Psoas muscle (tissue), 8 donors: ENCODE measurements around the gene DAO. TPM values are rescaled to one million over a fixed set of nuclear protein-coding genes. Genes with fewer than 3 reads are reported as not detected.

Experiments
- ATAC-seq, 4 donors: fragments of 200-7000 bp; cut with Tn5 transposase; one replicate each; pipeline ENCODE4 v1.9.1; 2020; ENCODE audit warnings: moderate library complexity in 3 of 4, mild to moderate bottlenecking in 2 of 4
- DNase-seq, 2 donors: peaks; one replicate each; pipeline ENCODE4 v3.0.0-alpha.2; 2020
- H3K27ac ChIP-seq: fragments of 200-600 bp; one replicate; pipeline ENCODE4 v1.8.0; 2022
- H3K27me3 ChIP-seq, 3 donors: fragments of 200-600 bp in 1 of 3; one replicate each; pipeline versions ENCODE4 v1.6.1 to v1.8.0; 2013 to 2022; ENCODE audit warnings: low read length in 2 of 3, mild to moderate bottlenecking in 2 of 3, moderate library complexity in 1 of 3; ENCODE audit not compliant: insufficient read depth in 3 of 3
- H3K36me3 ChIP-seq, 2 donors: fragments of 200-600 bp in 1 of 2; one replicate each; pipeline versions ENCODE4 v1.6.1 to v1.8.0; 2013 to 2022; ENCODE audit warnings: low read depth in 1 of 2, mild to moderate bottlenecking in 1 of 2, moderate library complexity in 1 of 2; ENCODE audit not compliant: insufficient read depth in 1 of 2
- H3K4me1 ChIP-seq: fragments of 200-600 bp; one replicate; pipeline ENCODE4 v1.8.0; 2022
- H3K4me3 ChIP-seq: fragments of 200-600 bp; one replicate; pipeline ENCODE4 v1.8.0; 2022; ENCODE audit warnings: mild to moderate bottlenecking
- H3K9me3 ChIP-seq: fragments of 200-600 bp; one replicate; pipeline ENCODE4 v1.8.0; 2022
- CTCF ChIP-seq: fragments of 200-600 bp; IDR thresholded peaks from one replicate; pipeline ENCODE4 v1.8.0; 2022; ENCODE audit warnings: antibody characterized with exemption
- WGBS, 3 donors: extraction: QIAGEN DNeasy Blood & Tissue Kit; methylation state at CpG; one replicate each; pipeline versions ENCODE4 v1.1.6 to v1.1.7; 2013; 5-methylcytosine and 5-hydroxymethylcytosine counted together
- intact Hi-C, 2 donors: fragments of 100-400 bp; cut with DNase I; formaldehyde crosslinking; loops; one replicate each; pipeline versions ENCODE4 v1.11.0 to v1.14.2; 2022
- polyA plus RNA-seq, 3 donors: library from polyadenylated mRNA; stranded (reverse); fragments of 200-250 nt; gene quantifications; one replicate each; pipeline ENCODE4 v1.2.3, GENCODE V29; 2013
- total RNA-seq, 4 donors: library from RNA; stranded (reverse); fragmentation: NEBNext Ultra II Directional in 2 of 4; extraction: Animal tissue kit (Norgen Biotek cat#: 25700) in 2 of 4; gene quantifications; one replicate each; pipeline versions ENCODE4 v1.2.1 to v1.2.4, GENCODE V29; 2021 to 2023
- donor health status: healthy with polysubstance abuse.
- donor health status: DM: no; HTN: no; CAD: no; lungs with moderate emphysema.
- donor health status: Bipolar disorder and iron deficiency.
- donor health status: healthy.
- donor health status: DM: yes; HTN: yes; CAD: no.
- donor health status: DM: no; HTN: no; CAD: no.
- donor health status: DM: no; HTN: no; CAD: no.
- donor health status: DM: yes; HTN: yes; CAD: no.

DAO gene
- total and polyA plus RNA-seq, 7 donors, result not detected

GRCh38 chr12:108837680-108838079, 42.2 kb upstream of the DAO start:
- intact Hi-C loops, result loop anchor here in 1 of 2 donors (2.0 kb wide), 1 partner anchor 17 kb away; no protein-coding TSS in a partner anchor
- Histone ChIP-seq H3K4me1 (peaks cover 88% of the 10 kb centered on the region), H3K9me3 (no peaks in the 10 kb centered on the region), H3K27me3 (no peaks in the 10 kb centered on the region), H3K27ac (peak overlapping the region; percentile 97), H3K4me3 (peak overlapping the region; percentile 24), H3K36me3 (peaks cover 0 to 30% of the 10 kb centered on the region in 2 donors)
- no peak for TF ChIP-seq CTCF
- 90 to 92% (median 92%) methylated on average over 7 of the region's 7 CpGs for WGBS, 3 donors
- peak in 1 of 2 donors; percentile 34 for DNase-seq
- no peak for ATAC-seq

- intact Hi-C loops, result loop anchor here in 1 of 2 donors (2.0 kb wide), 1 partner anchor 16 kb away; no protein-coding TSS in a partner anchor
- peak; percentile 94 to 95 (median 94) for ATAC-seq
- DNase-seq, result peak; percentile 92 to 95
- no peak for TF ChIP-seq CTCF
- Histone ChIP-seq H3K27me3 (no peaks in the 10 kb centered on the region), H3K27ac (peak overlapping the region; percentile 97), H3K36me3 (peaks cover 0 to 36% of the 10 kb centered on the region in 2 donors), H3K4me3 (peak overlapping the region; percentile 24), H3K4me1 (peaks cover 81% of the 10 kb centered on the region), H3K9me3 (no peaks in the 10 kb centered on the region)
- WGBS, 3 donors, result 18 to 27% (median 19%) methylated on average over 14 of the region's 14 CpGs
These were observed 41.5 kb upstream of the DAO start for GRCh38 chr12:108838194-108839017.

- Histone ChIP-seq H3K36me3 (peaks cover 2 to 38% of the 10 kb centered on the region in 2 donors), H3K4me3 (no peak overlapping the region), H3K27ac (peak overlapping the region; percentile 97), H3K4me1 (peaks cover 73% of the 10 kb centered on the region), H3K9me3 (no peaks in the 10 kb centered on the region), H3K27me3 (no peaks in the 10 kb centered on the region)
- intact Hi-C loops, result loop anchor here in 1 of 2 donors (2.0 kb wide), 1 partner anchor 16 kb away; no protein-coding TSS in a partner anchor
- ATAC-seq (peak; percentile 37 to 51 (median 42)), DNase-seq (peak; percentile 72 to 79)
- TF ChIP-seq CTCF, result no peak
- 20 to 32% (median 25%) methylated on average over 6 of the region's 6 CpGs for whole genome bisulfite sequencing, 3 donors
These were observed 40.6 kb upstream of the DAO start for GRCh38 chr12:108839018-108839889.

- ATAC-seq (peak in 2 of 4 donors; percentile 3 to 21), DNase-seq (no peak)
- WGBS, 3 donors, result 62 to 72% (median 66%) methylated on average over 10 of the region's 10 CpGs
- TF ChIP-seq CTCF, result no peak
- Histone ChIP-seq H3K36me3 (peaks cover 3 to 36% of the 10 kb centered on the region in 2 donors), H3K9me3 (no peaks in the 10 kb centered on the region), H3K4me1 (peaks cover 71% of the 10 kb centered on the region), H3K4me3 (no peak overlapping the region), H3K27ac (peak overlapping the region; percentile 97), H3K27me3 (no peaks in the 10 kb centered on the region)
- intact Hi-C loops, result loop anchor here in 1 of 2 donors (2.0 kb wide), 1 partner anchor 15 kb away; no protein-coding TSS in a partner anchor
These were observed 40.0 kb upstream of the DAO start for GRCh38 chr12:108839890-108840230.
